H1 (cell line): ENCODE results near the gene ARHGAP4. TPM values are rescaled to one million over a fixed set of nuclear protein-coding genes. Genes with fewer than 3 reads are reported as not detected.
A peak's percentile ranks its signal among the peaks of the same experiment; 100 is the strongest.

Source experiments
- CEBPB ChIP-seq: IDR thresholded peaks from 2 replicates; pipeline ENCODE4 v1.6.1; 2012; ENCODE audit warnings: low read depth, low read length
- JUN ChIP-seq: IDR thresholded peaks from 2 replicates; pipeline ENCODE4 v1.6.1; 2011; ENCODE audit warnings: low read depth, mild to moderate bottlenecking, improper control_type of control experiment, low read length
- polyA plus RNA-seq, 7 experiments: library from polyadenylated mRNA; depleted of rRNA in 3 of 7; stranded (reverse) in 5 of 7; unstranded in 2 of 7; fragments of >200 nt in 5 of 7; fragments of 200-250 nt in 2 of 7; gene quantifications; 1 replicate in 5 of 7; 2 replicates in 1 of 7; 4 replicates in 1 of 7; pipeline versions ENCODE4 v1.2.1 to v1.2.3, GENCODE V29; 2011 to 2013; ENCODE audit warnings: missing spikeins in 2 of 7, mixed read lengths in 2 of 7
- total RNA-seq: library from RNA; stranded (reverse); fragmentation: NEBNext Ultra II Directional; extraction: Animal tissue kit (Norgen Biotek cat#: 25700); gene quantifications from 2 replicates; pipeline ENCODE4 v1.2.1, GENCODE V29; 2021
- TF ChIP-seq, protein P1 (sequence below): fragments of 300-600 bp; sonication (generic); IDR thresholded peaks from 2 replicates; pipeline ENCODE4 v1.7.1; 2012; ENCODE audit warnings: low read length, moderate library complexity, mild to moderate bottlenecking, inconsistent platforms; ENCODE audit not compliant: insufficient replicate concordance
- TF ChIP-seq, protein P2 (sequence below), 3 experiments: IDR thresholded peaks; 1 replicate in 2 of 3; 2 replicates in 1 of 3; pipeline versions ENCODE4 v1.5.1 to v1.6.1; 2011; ENCODE audit warnings: low read length in 3 of 3, mild to moderate bottlenecking in 3 of 3, inconsistent platforms in 2 of 3, low read depth in 1 of 3, moderate library complexity in 1 of 3; ENCODE audit not compliant: insufficient read depth in 1 of 3; ENCODE audit errors: control extremely low read depth in 1 of 3

ARHGAP4 gene
- total and polyA plus RNA-seq, 2 of the 8 experiments (the other 6 are each of a cell fraction or from before 2014, with no cell fraction given): 23.9 to 26.0 TPM

DNA sequence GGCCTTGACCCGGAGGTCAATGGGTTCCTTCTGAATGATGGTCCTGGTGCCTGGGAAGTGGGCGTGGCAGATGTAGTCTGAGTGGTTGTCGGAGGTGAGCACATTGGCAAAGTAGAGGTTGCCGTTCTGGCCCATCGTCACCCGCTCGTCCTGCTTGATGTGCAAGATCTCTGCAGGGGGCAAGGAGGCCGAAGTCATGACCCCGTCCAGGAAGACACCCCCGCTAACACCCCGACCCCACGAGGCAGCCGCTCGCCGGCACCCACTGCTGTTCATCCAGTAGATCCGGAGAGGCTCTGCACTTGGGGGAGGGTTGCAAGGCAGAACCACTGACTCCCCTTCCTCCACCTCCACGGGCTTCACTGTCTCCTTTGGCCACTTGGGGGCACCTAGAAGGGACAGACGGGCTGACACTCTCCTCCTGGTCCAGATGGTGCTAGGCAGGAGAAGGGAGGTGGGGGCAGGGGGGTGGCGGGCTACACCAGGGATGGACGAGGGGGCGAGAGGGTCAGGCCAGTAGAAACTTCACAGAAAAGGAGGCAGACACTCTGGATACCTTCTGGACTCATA is 55.2 kb downstream of the ARHGAP4 start (continued):
- TF ChIP-seq, protein P1, sequence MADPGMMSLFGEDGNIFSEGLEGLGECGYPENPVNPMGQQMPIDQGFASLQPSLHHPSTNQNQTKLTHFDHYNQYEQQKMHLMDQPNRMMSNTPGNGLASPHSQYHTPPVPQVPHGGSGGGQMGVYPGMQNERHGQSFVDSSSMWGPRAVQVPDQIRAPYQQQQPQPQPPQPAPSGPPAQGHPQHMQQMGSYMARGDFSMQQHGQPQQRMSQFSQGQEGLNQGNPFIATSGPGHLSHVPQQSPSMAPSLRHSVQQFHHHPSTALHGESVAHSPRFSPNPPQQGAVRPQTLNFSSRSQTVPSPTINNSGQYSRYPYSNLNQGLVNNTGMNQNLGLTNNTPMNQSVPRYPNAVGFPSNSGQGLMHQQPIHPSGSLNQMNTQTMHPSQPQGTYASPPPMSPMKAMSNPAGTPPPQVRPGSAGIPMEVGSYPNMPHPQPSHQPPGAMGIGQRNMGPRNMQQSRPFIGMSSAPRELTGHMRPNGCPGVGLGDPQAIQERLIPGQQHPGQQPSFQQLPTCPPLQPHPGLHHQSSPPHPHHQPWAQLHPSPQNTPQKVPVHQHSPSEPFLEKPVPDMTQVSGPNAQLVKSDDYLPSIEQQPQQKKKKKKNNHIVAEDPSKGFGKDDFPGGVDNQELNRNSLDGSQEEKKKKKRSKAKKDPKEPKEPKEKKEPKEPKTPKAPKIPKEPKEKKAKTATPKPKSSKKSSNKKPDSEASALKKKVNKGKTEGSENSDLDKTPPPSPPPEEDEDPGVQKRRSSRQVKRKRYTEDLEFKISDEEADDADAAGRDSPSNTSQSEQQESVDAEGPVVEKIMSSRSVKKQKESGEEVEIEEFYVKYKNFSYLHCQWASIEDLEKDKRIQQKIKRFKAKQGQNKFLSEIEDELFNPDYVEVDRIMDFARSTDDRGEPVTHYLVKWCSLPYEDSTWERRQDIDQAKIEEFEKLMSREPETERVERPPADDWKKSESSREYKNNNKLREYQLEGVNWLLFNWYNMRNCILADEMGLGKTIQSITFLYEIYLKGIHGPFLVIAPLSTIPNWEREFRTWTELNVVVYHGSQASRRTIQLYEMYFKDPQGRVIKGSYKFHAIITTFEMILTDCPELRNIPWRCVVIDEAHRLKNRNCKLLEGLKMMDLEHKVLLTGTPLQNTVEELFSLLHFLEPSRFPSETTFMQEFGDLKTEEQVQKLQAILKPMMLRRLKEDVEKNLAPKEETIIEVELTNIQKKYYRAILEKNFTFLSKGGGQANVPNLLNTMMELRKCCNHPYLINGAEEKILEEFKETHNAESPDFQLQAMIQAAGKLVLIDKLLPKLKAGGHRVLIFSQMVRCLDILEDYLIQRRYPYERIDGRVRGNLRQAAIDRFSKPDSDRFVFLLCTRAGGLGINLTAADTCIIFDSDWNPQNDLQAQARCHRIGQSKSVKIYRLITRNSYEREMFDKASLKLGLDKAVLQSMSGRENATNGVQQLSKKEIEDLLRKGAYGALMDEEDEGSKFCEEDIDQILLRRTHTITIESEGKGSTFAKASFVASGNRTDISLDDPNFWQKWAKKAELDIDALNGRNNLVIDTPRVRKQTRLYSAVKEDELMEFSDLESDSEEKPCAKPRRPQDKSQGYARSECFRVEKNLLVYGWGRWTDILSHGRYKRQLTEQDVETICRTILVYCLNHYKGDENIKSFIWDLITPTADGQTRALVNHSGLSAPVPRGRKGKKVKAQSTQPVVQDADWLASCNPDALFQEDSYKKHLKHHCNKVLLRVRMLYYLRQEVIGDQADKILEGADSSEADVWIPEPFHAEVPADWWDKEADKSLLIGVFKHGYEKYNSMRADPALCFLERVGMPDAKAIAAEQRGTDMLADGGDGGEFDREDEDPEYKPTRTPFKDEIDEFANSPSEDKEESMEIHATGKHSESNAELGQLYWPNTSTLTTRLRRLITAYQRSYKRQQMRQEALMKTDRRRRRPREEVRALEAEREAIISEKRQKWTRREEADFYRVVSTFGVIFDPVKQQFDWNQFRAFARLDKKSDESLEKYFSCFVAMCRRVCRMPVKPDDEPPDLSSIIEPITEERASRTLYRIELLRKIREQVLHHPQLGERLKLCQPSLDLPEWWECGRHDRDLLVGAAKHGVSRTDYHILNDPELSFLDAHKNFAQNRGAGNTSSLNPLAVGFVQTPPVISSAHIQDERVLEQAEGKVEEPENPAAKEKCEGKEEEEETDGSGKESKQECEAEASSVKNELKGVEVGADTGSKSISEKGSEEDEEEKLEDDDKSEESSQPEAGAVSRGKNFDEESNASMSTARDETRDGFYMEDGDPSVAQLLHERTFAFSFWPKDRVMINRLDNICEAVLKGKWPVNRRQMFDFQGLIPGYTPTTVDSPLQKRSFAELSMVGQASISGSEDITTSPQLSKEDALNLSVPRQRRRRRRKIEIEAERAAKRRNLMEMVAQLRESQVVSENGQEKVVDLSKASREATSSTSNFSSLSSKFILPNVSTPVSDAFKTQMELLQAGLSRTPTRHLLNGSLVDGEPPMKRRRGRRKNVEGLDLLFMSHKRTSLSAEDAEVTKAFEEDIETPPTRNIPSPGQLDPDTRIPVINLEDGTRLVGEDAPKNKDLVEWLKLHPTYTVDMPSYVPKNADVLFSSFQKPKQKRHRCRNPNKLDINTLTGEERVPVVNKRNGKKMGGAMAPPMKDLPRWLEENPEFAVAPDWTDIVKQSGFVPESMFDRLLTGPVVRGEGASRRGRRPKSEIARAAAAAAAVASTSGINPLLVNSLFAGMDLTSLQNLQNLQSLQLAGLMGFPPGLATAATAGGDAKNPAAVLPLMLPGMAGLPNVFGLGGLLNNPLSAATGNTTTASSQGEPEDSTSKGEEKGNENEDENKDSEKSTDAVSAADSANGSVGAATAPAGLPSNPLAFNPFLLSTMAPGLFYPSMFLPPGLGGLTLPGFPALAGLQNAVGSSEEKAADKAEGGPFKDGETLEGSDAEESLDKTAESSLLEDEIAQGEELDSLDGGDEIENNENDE: no peak
- no peak for TF ChIP-seq JUN
- TF ChIP-seq, protein P2, sequence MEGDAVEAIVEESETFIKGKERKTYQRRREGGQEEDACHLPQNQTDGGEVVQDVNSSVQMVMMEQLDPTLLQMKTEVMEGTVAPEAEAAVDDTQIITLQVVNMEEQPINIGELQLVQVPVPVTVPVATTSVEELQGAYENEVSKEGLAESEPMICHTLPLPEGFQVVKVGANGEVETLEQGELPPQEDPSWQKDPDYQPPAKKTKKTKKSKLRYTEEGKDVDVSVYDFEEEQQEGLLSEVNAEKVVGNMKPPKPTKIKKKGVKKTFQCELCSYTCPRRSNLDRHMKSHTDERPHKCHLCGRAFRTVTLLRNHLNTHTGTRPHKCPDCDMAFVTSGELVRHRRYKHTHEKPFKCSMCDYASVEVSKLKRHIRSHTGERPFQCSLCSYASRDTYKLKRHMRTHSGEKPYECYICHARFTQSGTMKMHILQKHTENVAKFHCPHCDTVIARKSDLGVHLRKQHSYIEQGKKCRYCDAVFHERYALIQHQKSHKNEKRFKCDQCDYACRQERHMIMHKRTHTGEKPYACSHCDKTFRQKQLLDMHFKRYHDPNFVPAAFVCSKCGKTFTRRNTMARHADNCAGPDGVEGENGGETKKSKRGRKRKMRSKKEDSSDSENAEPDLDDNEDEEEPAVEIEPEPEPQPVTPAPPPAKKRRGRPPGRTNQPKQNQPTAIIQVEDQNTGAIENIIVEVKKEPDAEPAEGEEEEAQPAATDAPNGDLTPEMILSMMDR (IDR thresholded peaks at IDR 0.05; ENCODE audit: control extremely low read depth in 1 of 3, insufficient read depth in 1 of 3, low read depth in 1 of 3, low read length in 3 of 3): peak in 2 of 3 experiments; percentile 16 to 28; a peak in 2 of 4 replicates
- TF ChIP-seq CEBPB: no peak
